ENCODE results near the gene MALRD1.

Gene MALRD1

GRCh38 chr10:19245889-19246752, 197.5 kb downstream of the MALRD1 start:
- no peak for DNase-seq

DNA sequence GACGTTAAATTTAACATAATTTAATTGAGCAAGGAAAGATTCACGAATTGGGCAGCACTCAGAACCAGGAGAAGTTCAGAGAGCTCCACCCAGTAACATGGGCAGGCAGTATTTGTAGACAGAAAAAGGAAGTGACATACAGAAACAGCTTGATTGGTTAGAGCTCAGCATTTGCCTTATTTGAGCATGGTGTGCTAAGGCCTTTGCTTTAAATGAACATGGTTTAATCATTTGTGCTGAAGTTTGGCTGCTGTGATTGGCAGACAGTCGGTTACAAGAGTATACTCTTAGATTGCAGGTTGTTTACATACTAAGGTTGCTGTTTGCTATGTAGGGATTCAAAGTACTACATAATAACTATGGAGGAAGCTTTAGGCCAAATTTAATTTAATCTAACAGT, 199.2 kb downstream of the MALRD1 start:
- DNase-seq: no peak

GRCh38 chr10:19250546-19250945, 201.9 kb downstream of the MALRD1 start:
- DNase-seq: no peak

- DNase-seq: no peak
Observed at GRCh38 chr10:19252531-19252930, 203.9 kb downstream of the MALRD1 start.

DNA sequence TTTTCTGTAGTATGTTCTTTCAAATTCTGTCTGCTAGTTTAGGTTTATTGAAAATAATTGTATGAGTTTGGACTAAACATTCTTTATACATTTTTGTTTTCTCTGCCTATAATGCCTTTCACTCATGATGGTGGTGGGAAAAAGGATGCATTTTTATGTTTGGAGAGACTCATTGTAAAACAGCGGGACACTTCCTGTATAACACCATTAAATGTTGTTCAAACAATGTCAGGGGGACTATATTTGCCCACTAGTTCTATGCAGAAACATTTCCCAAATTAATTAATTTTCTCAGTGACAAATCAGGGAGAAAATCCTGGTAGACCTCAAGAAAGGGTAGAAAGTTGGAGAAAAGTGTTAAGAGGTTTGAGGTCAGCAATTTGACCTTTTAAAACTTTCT, 207.7 kb downstream of the MALRD1 start:
- no peak for DNase-seq

- DNase-seq: no peak
Observed at GRCh38 chr10:19263262-19263661, 214.7 kb downstream of the MALRD1 start.

GRCh38 chr10:19283285-19283684, 234.7 kb downstream of the MALRD1 start:
- no peak for DNase-seq

DNA sequence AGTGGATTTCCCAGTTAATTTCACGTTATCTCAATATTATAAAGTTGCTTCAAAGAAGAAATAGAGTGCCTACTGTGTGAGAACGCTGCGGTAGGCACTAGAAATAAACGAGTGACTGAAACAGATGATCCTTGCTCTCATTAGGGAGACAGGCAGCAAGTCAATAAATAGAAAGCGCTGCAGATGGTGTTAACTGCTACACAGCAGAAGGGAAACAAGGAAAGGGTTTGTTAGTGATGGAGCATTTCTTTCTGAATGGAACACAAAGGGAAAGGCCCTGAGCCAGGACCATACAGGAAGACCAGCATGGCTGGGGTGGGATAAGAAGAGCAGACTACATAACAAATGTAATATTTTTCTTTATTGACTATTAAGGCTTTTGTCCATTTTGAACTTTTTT, 235.2 kb downstream of the MALRD1 start:
- DNase-seq: no peak

DNA sequence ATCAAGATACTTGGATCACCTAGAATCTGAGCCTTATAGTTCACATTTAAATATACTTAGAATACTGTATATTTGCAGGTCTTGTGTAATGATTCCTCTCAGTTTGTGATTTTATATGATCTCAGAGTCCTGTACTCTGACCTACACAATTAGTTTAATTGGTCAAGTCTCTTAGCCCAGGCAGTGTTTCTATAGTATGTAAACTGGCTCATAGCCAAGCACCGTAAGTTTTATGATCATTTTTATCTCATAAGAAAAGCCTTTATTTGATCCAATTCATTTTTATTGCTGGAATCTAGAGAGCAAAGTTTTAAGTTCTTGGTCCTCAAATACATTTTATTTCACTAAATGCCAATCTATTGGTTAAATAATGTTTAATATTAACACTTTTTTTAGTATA, 242.2 kb downstream of the MALRD1 start:
- DNase-seq: no peak

DNA sequence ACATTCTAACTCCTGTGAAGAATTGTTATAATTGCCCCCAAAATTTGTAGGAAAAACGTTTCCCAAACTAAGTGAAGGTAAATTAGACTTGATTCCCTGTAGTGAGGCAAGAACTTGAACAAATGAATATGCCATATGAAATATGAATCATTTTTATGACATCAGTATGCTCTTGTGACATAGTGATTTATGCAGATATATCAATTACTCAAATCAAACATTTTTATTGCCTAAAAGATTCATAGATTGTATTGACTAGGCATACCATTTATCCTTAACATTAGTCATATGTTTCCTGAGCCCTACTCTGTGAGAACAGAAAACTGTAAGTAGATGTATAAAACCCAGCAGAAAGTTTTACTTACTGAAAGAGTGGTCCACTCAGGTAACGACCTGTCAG, 245.6 kb downstream of the MALRD1 start:
- DNase-seq: no peak

GRCh38 chr10:19299645-19300044, 251.0 kb downstream of the MALRD1 start:
- no peak for DNase-seq

DNA sequence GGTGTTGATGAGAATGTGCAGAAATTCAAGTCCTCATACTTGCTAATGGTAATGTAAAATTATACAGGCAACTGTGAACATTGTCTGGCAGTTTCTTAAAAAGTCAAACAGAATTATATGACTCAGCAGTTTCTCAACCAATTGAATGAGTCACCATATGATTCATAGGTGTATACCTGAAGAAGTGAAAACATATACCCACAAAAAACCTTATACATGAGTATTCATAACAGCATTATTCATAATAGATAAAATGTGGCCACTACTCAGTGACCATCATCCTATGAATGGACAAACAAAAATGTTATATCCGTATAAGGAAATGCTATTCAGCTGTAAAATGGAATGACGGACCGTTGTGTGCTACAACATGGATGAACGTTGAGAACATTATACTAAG, 253.5 kb downstream of the MALRD1 start:
- DNase-seq: no peak

DNA sequence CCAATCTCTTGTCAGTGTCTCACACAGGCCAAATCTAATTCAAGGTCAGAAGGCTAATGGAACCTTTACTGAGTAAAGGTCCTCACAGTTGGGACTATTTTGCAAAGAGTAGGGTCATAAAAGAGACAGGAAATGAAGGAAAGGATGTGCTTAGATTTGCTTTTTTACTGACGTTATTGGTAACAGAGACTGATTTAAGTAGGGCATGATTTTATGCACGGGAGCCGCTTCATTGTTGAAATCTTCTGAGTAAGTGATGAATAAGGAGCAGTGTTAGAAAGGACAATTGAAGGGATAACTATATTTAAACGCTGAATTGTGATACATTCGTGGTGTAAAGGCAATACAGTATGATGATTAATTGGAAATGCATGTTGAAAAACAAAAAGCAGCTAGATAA, 261.5 kb downstream of the MALRD1 start:
- DNase-seq: no peak

DNA sequence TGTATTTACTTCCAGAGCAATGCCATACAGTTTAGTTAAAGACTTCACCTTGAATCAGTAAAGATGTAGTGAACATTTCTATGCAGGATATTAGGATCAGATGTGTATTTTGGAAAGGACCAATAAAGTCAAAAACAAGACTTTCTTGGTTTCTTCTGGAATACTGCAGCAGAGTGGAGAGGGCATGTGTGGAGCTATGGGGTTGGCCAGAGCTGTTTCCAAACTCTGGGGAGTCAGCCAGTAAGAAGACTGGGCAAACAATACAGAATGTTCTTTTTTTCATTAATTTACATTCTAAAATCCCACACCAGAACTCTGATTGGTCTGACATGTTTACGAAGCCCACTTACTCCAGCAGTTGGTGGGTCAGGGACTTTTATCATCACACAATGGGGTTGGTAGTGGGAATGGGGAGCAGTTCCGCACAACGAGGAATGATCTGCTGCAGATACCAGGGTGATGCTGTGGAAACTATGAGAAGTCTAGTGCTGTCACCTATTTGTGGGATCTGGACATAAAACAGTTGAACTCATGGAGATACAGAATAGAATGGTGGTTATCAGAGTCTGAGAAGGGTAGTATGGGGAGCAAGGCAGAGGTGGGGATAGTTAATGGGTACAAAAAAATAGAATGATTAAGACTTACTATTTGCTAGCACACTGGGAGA, 267.7 kb downstream of the MALRD1 start:
- no peak for DNase-seq

DNA sequence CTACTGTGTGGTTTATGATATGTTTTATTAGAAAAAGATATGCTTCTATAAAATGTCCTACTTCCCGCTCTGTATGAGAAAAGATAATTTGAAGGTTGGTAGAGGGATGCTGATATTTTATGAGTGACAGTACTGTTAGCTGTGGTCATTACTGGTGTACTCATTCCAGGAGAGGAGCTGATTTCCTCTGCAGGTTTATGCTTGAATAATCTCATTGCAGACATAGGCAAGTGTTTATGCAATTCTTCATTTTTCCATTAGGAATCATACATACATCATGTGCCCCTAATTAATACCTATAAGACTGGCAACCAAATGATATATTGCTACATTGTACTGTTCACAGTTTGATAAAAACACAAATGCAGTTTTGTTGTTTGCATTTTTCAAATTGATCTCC, 269.4 kb downstream of the MALRD1 start:
- DNase-seq: no peak

- no peak for DNase-seq
Observed at GRCh38 chr10:19325581-19325980, 277.0 kb downstream of the MALRD1 start.

DNA sequence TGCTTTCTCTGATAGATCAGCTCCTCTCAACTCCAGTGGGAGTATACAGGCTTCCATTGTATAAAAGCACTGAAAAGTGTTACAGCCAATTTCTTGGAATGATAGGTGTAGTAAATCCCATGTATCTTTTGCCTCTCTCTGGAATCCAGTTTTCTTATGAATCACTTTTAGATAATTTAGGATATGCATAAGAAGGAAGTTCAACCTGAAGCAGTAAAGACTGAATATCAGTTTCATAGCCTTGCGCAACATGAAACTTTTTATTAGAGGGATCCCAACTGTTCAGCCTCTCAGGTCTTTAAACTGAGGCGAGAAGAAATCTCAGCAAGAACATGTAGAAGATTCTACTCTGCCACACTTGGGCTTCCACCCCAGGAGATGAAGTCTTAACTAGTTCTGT, 280.0 kb downstream of the MALRD1 start:
- DNase-seq: no peak

DNA sequence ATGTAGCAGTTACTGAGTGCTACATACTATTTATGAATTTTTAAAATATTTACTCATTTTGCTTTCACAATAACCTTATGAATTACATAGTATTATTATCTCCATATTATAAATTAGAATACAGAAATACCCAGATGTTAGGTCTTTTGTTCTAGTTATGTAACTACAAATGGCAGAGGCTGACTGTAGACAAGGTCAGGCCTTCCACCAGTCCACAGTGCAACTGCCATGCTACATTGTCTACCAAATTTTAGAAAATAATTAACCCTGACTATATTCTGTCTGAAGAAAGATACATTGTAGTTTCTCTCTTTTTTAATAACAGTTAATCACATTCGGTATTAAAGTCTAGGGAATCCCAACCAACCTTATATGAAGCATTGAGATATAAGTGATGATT, 280.9 kb downstream of the MALRD1 start:
- no peak for DNase-seq

GRCh38 chr10:19332304-19332703, 283.7 kb downstream of the MALRD1 start:
- DNase-seq: peak in 1 of 2 donors; percentile 15

GRCh38 chr10:19333631-19334030, 285.0 kb downstream of the MALRD1 start:
- DNase-seq: no peak

DNA sequence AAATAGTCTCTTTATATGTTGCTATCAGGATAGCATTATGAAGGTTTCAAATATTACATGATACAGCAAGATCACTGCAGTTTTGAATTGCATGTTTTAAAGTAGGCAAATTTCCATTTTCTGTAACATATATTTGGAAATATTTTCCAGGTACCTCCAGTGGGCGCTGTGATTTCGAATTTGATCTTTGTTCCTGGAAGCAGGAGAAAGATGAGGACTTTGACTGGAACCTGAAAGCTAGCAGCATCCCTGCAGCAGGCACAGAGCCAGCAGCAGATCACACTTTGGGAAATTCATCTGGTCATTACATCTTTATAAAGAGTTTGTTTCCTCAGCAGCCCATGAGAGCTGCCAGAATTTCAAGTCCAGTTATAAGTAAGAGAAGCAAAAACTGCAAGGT, 299.0 kb downstream of the MALRD1 start:
- no peak for DNase-seq

DNA sequence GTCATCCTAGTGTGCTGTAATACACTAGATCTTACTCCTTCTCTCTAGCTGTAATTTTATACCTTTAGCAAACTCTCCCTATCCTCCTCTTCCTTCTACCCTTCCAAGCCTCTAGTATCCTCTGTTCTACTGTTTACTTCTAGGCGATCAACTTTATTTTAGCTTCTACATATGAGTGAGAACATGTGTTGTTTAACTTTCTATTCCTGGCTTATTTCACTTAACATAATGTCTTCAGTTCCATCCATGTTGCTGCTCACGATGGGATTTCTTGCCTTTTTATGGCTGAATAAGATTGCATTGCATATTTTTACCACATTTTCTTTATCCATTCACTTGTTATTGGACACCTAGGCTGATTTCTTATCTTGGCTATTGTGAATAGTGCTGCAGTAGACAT, 318.6 kb downstream of the MALRD1 start:
- DNase-seq: no peak

GRCh38 chr10:19373988-19374387, 325.4 kb downstream of the MALRD1 start:
- DNase-seq: no peak

- no peak for DNase-seq
Observed at GRCh38 chr10:19385846-19386450, 337.3 kb downstream of the MALRD1 start.

Data from inflammatory macrophage (primary cell).